Peyer's patch (tissue), 4 donors: ENCODE measurements around the gene TMSB4X.

Experiments used
- POLR2A ChIP-seq, 2 donors: fragments of 450-650 bp; IDR thresholded peaks; one replicate each; pipeline ENCODE4 v1.5.1; 2017; ENCODE audit warnings: antibody characterized with exemption in 2 of 2, mild to moderate bottlenecking in 2 of 2, moderate library complexity in 2 of 2
- TF ChIP-seq, protein P1 (sequence below), 6 experiments: fragments of 450-650 bp in 4 of 6; fragments of 200-600 bp in 2 of 6; sonication (generic) in 1 of 6; IDR thresholded peaks; one replicate each; pipeline ENCODE4 v1.5.1; 2017 to 2019; ENCODE audit warnings: antibody characterized with exemption in 6 of 6, mild to moderate bottlenecking in 3 of 6, moderate library complexity in 1 of 6

DNA sequence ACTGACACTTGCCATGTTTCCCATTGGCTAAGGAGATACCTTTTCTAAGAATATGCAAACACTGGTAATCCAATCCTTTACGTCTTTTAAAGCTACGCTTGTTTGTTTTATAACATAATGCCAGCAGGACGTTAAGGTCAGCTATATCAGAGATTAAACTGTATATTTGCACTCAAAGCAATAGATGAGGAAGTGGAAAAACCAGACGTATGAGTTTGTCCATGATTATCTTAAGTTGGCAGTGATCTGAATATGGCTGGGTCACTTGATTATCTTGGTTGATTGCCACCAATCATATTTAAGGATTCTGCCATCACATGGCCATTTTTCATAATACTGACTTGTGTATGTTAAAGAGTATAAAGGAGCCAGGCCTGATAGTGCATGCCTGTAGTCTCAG, 19.4 kb downstream of the TMSB4X start:
- TF ChIP-seq, protein P1, sequence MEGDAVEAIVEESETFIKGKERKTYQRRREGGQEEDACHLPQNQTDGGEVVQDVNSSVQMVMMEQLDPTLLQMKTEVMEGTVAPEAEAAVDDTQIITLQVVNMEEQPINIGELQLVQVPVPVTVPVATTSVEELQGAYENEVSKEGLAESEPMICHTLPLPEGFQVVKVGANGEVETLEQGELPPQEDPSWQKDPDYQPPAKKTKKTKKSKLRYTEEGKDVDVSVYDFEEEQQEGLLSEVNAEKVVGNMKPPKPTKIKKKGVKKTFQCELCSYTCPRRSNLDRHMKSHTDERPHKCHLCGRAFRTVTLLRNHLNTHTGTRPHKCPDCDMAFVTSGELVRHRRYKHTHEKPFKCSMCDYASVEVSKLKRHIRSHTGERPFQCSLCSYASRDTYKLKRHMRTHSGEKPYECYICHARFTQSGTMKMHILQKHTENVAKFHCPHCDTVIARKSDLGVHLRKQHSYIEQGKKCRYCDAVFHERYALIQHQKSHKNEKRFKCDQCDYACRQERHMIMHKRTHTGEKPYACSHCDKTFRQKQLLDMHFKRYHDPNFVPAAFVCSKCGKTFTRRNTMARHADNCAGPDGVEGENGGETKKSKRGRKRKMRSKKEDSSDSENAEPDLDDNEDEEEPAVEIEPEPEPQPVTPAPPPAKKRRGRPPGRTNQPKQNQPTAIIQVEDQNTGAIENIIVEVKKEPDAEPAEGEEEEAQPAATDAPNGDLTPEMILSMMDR (IDR thresholded peaks at IDR 0.05): no peak
- no peak for TF ChIP-seq POLR2A (IDR thresholded peaks at IDR 0.05)
